PC-9 (cell line): ENCODE results near the gene GRIPAP1.

Experiments
- CTCF ChIP-seq: fragments of 200-600 bp; sonication (generic); conservative IDR thresholded peaks from 2 replicates; pipeline ENCODE4 v1.6.1; 2017; ENCODE audit warnings: mixed run types, antibody characterized with exemption, mild to moderate bottlenecking, moderate library complexity
- EZH2 ChIP-seq: fragments of 200-600 bp; sonication (generic); IDR thresholded peaks from 2 replicates; pipeline ENCODE4 v1.8.0; 2017; ENCODE audit warnings: antibody characterized with exemption, low read depth

GRCh38 chrX:48989483-48989882, 12.6 kb downstream of the GRIPAP1 start:
- TF ChIP-seq EZH2 (no peak), CTCF (no peak)
